CD1c-positive myeloid dendritic cell (primary cell): ENCODE data around the gene PASD1.
"Not testable (repeated sequence)": the region's sequence is repeated elsewhere in the genome, so short reads cannot be mapped to it uniquely, and the experiment has no call there.

Experiments used
- DNase-seq: peaks from one replicate; pipeline ENCODE4 v3.0.0-alpha.2; 2016; ENCODE audit errors: extremely low spot score

Gene PASD1, protein sequence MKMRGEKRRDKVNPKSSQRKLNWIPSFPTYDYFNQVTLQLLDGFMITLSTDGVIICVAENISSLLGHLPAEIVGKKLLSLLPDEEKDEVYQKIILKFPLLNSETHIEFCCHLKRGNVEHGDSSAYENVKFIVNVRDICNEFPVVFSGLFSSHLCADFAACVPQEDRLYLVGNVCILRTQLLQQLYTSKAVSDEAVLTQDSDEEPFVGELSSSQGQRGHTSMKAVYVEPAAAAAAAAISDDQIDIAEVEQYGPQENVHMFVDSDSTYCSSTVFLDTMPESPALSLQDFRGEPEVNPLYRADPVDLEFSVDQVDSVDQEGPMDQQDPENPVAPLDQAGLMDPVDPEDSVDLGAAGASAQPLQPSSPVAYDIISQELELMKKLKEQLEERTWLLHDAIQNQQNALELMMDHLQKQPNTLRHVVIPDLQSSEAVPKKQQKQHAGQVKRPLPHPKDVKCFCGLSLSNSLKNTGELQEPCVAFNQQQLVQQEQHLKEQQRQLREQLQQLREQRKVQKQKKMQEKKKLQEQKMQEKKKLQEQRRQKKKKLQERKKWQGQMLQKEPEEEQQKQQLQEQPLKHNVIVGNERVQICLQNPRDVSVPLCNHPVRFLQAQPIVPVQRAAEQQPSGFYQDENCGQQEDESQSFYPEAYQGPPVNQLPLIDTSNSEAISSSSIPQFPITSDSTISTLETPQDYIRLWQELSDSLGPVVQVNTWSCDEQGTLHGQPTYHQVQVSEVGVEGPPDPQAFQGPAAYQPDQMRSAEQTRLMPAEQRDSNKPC

GRCh38 chrX:151563449-151563848 is at the start of gene PASD1:
TSS of gene PASD1 (plus strand) at chrX:151563675. CDS start at chrX:151601554, 37,879 bp downstream.
- DNase-seq = no peak

GRCh38 chrX:151515237-151515636 is 48.2 kb upstream of the PASD1 start:
- no peak for DNase-seq

DNA sequence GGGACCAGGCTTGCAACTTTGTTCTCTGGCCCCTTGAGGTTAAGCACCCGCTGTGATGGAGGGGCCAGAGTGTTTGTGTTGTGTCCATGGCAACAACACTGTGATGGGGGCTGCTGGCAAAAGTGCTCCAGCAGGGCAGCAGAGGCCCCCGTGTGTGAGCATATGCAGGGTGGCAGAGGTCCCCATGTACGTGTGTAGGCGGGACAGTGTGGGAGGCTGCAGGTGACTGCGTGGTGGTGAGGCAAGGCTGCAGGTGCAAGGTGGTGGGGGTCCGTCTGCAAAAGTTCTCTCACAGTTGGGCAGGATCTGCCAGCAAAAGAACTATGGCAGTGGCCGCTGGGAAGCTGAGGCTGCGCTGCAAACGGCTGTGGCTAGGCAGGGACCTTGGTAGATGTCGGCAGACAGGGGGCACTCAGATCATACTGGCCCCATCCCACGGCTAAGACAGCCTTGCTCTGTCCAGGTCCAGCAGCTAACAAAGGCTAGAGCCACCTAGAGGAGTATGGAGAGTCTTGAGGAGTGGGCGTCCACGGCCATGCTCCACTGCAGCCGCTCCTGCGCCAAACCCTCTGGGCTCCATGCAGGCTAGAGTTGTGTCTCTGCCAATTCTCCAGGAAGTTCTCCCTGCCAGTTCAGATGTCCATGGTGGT is 46.8 kb upstream of the PASD1 start:
- DNase-seq = no peak

GRCh38 chrX:151517421-151517820 is 46.1 kb upstream of the PASD1 start:
- DNase-seq = no peak

DNA sequence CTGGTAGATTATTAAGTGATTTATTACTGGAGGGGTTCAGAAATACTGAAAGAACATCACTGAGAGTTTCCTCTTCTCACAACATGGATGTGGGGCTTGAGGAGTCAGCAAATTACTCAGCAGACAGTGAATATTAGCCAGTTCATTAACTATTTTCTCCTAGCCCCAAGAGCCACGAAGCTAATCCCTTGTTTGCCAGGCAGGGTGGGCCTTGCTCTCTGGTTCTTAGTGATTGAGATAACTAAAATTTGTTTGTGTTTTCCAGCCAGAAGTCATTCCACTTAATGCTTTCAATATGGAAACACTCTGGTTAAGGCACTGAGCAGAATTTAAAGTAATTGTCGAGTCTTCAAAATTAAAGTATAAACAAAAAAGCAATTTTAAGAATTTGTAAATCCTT is 40.1 kb upstream of the PASD1 start:
- no peak for DNase-seq

DNA sequence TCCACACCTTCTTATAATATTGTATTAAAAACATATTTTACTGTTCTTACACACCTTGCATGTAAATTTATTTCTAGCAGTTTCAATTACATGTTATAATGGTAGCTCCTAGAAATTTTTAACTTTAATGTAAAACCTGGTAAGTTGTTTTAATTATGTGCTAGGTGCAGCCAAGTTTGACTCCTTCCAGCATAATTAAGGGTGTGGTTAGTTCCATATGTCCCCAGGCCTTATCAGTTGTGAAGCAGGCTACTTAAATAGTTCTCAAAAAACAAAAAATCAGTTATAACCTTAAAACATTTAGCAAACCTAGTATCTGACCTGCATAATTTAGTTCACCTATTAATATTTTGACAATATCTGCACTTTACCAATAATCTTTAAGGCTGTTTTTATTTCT is 26.9 kb upstream of the PASD1 start:
- DNase-seq = no peak

GRCh38 chrX:151537572-151537971 is 25.9 kb upstream of the PASD1 start:
- no peak for DNase-seq

- DNase-seq = no peak
Observed at GRCh38 chrX:151538190-151539122, 25.0 kb upstream of the PASD1 start.

- no peak for DNase-seq
Observed at GRCh38 chrX:151543706-151544105, 19.8 kb upstream of the PASD1 start.

- not testable (repeated sequence) for DNase-seq
Observed at GRCh38 chrX:151546226-151546625, 17.2 kb upstream of the PASD1 start.

GRCh38 chrX:151551176-151551575 is 12.3 kb upstream of the PASD1 start:
- not testable (repeated sequence) for DNase-seq

- no peak for DNase-seq
Observed at GRCh38 chrX:151552743-151553142, 10.7 kb upstream of the PASD1 start.

- DNase-seq = not testable (repeated sequence)
Observed at GRCh38 chrX:151555301-151555700, 8.2 kb upstream of the PASD1 start.

DNA sequence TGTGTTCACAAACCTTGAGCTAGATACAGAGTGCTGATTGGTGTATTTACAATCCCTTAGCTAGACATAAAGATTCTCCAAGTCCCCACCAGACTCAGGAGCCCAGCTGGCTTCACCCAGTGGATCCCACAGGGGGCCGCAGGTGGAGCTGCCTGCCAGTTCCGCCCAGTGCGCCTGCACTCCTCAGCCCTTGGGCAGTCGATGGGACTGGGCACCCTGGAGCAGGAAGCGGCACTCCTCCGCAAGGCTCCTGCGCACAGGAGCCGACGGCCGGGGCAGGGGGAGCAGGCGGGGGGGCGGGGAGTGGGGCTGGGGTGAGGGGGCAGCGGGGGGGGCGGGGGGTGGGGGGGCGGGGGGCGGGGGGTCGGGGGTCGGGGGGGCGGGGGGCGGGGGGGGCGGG is 990 bp upstream of the PASD1 start:
- DNase-seq = not testable (repeated sequence)

- not testable (repeated sequence) for DNase-seq
Observed at GRCh38 chrX:151563003-151563402, 472 bp upstream of the PASD1 start.

GRCh38 chrX:151564035-151564434 is 560 bp downstream of the PASD1 start:
- no peak for DNase-seq

GRCh38 chrX:151566872-151567271 is 3.4 kb downstream of the PASD1 start:
- not testable (repeated sequence) for DNase-seq

GRCh38 chrX:151570561-151570960 is 7.1 kb downstream of the PASD1 start:
- no peak for DNase-seq

GRCh38 chrX:151593384-151593783 is 29.9 kb downstream of the PASD1 start:
- not testable (repeated sequence) for DNase-seq

DNA sequence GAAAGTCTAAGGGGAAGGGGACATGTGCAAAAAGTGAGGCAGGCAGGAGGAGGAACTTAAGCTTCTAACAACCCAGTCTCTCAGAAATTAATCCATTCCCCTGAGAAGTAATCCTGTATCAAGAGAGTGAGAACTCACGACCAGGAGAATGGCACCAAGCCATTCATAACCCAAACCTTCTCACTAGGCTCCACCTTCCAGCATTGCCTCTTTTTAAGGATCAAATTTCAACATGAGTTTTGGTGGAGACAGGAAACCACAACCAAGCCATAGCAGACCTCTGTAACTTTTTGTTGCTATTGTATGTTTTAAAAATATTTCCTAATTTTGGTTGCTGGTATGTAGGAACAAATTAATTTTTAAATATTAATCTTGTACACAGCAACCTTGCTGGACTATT is 32.8 kb downstream of the PASD1 start:
- no peak for DNase-seq

DNA sequence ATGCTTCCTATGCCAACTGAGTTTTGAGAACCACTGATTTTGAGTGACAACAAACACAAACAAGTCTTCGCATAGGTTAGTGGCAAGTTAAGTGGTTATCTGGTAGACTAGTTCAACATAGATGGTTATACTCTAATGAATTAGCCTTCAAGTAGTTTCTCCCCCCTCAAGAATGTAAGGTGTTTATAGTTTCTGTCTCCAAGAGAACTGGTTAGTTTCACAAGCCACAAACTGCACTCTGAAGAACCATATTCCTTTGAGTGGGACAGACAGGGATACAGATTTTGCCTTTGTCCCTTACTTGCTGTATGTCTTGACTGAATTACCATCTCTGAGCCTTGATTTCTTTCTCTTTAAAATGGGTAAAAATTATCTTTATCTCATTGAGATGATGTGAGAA is 41.5 kb downstream of the PASD1 start:
- no peak for DNase-seq
